Keratinocyte (primary cell): Measurements from ENCODE around the gene CDC34. TPM values are rescaled to one million over a fixed set of nuclear protein-coding genes. Genes with fewer than 3 reads are reported as not detected.

Experiments
- DNase-seq: peaks from one replicate; pipeline ENCODE4 v3.0.0-alpha.2; 2011; ENCODE audit warnings: low read depth, missing footprints, low spot score
- FAIRE-seq: peaks from 2 replicates; lab custom pipeline; 2011; peaks lifted over from hg19 to GRCh38; lab: Jason Lieb, UNC
- H2AFZ ChIP-seq: 2 replicates; pipeline ENCODE4 v1.6.0; 2012; ENCODE audit warnings: low read length, control low read depth, inconsistent platforms; ENCODE audit not compliant: control insufficient read depth
- H3K27ac ChIP-seq: 2 replicates; pipeline ENCODE4 v1.5.1; 2011; ENCODE audit warnings: low read length; ENCODE audit not compliant: control insufficient read depth, insufficient read depth
- H3K27me3 ChIP-seq: 3 replicates; pipeline ENCODE4 v1.6.0; 2011; ENCODE audit warnings: low read length; ENCODE audit not compliant: control insufficient read depth, insufficient read depth; ENCODE audit errors: extremely low read depth
- H3K36me3 ChIP-seq, 2 experiments: 2 replicates in 1 of 2; 3 replicates in 1 of 2; pipeline ENCODE4 v1.5.1; 2011; ENCODE audit warnings: low read length in 2 of 2, mild to moderate bottlenecking in 1 of 2; ENCODE audit not compliant: control insufficient read depth in 2 of 2, insufficient read depth in 2 of 2; ENCODE audit errors: extremely low read depth in 1 of 2
- H3K4me1 ChIP-seq: 3 replicates; pipeline ENCODE4 v1.5.1; 2011; ENCODE audit warnings: low read length; ENCODE audit not compliant: control insufficient read depth, insufficient read depth; ENCODE audit errors: extremely low read depth
- H3K4me2 ChIP-seq: 3 replicates; pipeline ENCODE4 v1.6.0; 2011; ENCODE audit warnings: low read depth, low read length; ENCODE audit not compliant: control insufficient read depth, insufficient read depth; ENCODE audit errors: extremely low read depth
- H3K4me3 ChIP-seq, 3 experiments: fragments of 200-600 bp in 1 of 3; sonication (generic) in 1 of 3; 2 replicates in 2 of 3; 3 replicates in 1 of 3; pipeline ENCODE4 v1.5.1; 2011 to 2016; ENCODE audit warnings: low read length in 3 of 3, mild to moderate bottlenecking in 3 of 3, control low read depth in 2 of 3, inconsistent platforms in 1 of 3, low read depth in 1 of 3, mixed read lengths in 1 of 3, mixed run types in 1 of 3, moderate library complexity in 1 of 3; ENCODE audit not compliant: control insufficient read depth in 2 of 3, insufficient read depth in 2 of 3; ENCODE audit errors: extremely low read depth in 1 of 3
- H3K79me2 ChIP-seq: 2 replicates; pipeline ENCODE4 v1.6.0; 2012; ENCODE audit warnings: low read length; ENCODE audit not compliant: control insufficient read depth, insufficient read depth
- H3K9ac ChIP-seq: 3 replicates; pipeline ENCODE4 v1.6.0; 2011; ENCODE audit warnings: low read length; ENCODE audit not compliant: control insufficient read depth, insufficient read depth; ENCODE audit errors: extremely low read depth
- H3K9me1 ChIP-seq: 3 replicates; pipeline ENCODE4 v1.6.0; 2011; ENCODE audit warnings: low read length; ENCODE audit not compliant: control insufficient read depth, insufficient read depth; ENCODE audit errors: extremely low read depth
- H3K9me3 ChIP-seq: 2 replicates; pipeline ENCODE4 v1.5.1; 2012; ENCODE audit warnings: low read depth, low read length; ENCODE audit not compliant: control insufficient read depth
- H4K20me1 ChIP-seq: 3 replicates; pipeline ENCODE4 v1.6.0; 2011; ENCODE audit warnings: low read length; ENCODE audit not compliant: control insufficient read depth, insufficient read depth; ENCODE audit errors: extremely low read depth
- CTCF ChIP-seq, 3 experiments: IDR thresholded peaks in 1 of 3; conservative IDR thresholded peaks in 1 of 3; optimal IDR thresholded peaks in 1 of 3; 2 replicates in 2 of 3; 3 replicates in 1 of 3; pipeline versions ENCODE3 to v1.5.1; 2011; ENCODE audit warnings: low read length in 3 of 3, mild to moderate bottlenecking in 3 of 3, moderate library complexity in 2 of 3, control low read depth in 1 of 3, inconsistent platforms in 1 of 3; ENCODE audit not compliant: insufficient read depth in 2 of 3; ENCODE audit errors: extremely low read depth in 1 of 3
- EZH2 ChIP-seq: IDR thresholded peaks from one replicate; pipeline ENCODE4 v1.6.1; 2012; ENCODE audit warnings: inconsistent platforms, mild to moderate bottlenecking, low read length, moderate library complexity
- dilution Hi-C: fragments of 300-500 bp; cut with MboI; formaldehyde crosslinking; loops from one replicate; pipeline ENCODE4 v1.7.0; 2020; ENCODE audit warnings: low sequenced_read_pairs; ENCODE audit not compliant: extremely low pct_ligation_motif_present
- polyA plus RNA-seq, 5 experiments: library from polyadenylated mRNA; depleted of rRNA in 3 of 5; stranded (reverse) in 3 of 5; stranded (forward) in 1 of 5; unstranded in 1 of 5; fragments of >200 nt; gene quantifications; 1 replicate in 1 of 5; 2 replicates in 3 of 5; 3 replicates in 1 of 5; pipeline versions ENCODE4 v1.2.1 to v1.2.3, GENCODE V29; 2011 to 2012; ENCODE audit warnings: missing spikeins in 2 of 5, low read depth in 1 of 5, low replicate concordance in 1 of 5

CDC34 gene
- polyA plus RNA-seq, 1 donor (not counting 4 experiments of a cell fraction or from before 2014, with no cell fraction given), result 47.5 TPM

GRCh38 chr19:539429-540030, 8.0 kb downstream of the CDC34 start:
- FAIRE-seq, result no peak
- peaks cover 20 to 21% of the 10 kb centered on the region in 2 experiments for H3K36me3 ChIP-seq
- no peak overlapping the region for H3K4me3 ChIP-seq

GRCh38 chr19:540867-541637, 9.5 kb downstream of the CDC34 start:
- Histone ChIP-seq H3K9me3 (no peaks in the 10 kb centered on the region), H2AFZ (no peak overlapping the region), H3K9ac (no peak overlapping the region), H3K9me1 (no peaks in the 10 kb centered on the region), H3K36me3 (peaks cover 9 to 17% of the 10 kb centered on the region in 2 experiments), H3K79me2 (peaks cover 5% of the 10 kb centered on the region), H4K20me1 (no peaks in the 10 kb centered on the region), H3K4me1 (no peaks in the 10 kb centered on the region), H3K27me3 (no peaks in the 10 kb centered on the region), H3K4me2 (no peak overlapping the region), H3K4me3 (no peak overlapping the region), H3K27ac (no peak overlapping the region)
- dilution Hi-C loops, result no loop called here
- TF ChIP-seq EZH2, result no peak
- TF ChIP-seq CTCF (optimal IDR thresholded peaks at IDR 0.05 in 1 of 3, IDR thresholded peaks at IDR 0.05 in 1 of 3, conservative IDR thresholded peaks at IDR 0.05 in 1 of 3; ENCODE audit: extremely low read depth in 1 of 3, insufficient read depth in 2 of 3, low read length in 3 of 3), result no peak
- DNase-seq (no peak), FAIRE-seq (no peak)

More at GRCh38 chr19:539429-540030, 8.0 kb downstream of the CDC34 start:
- no peak for DNase-seq
- no peaks in the 10 kb centered on the region for H3K9me1 ChIP-seq
- H3K9me3 ChIP-seq, result no peaks in the 10 kb centered on the region
- H3K79me2 ChIP-seq, result peaks cover 19% of the 10 kb centered on the region
- no peaks in the 10 kb centered on the region for H3K27me3 ChIP-seq
- H3K27ac ChIP-seq, result no peak overlapping the region
- H2AFZ ChIP-seq, result no peak overlapping the region
- no peak overlapping the region for H3K4me2 ChIP-seq
- dilution Hi-C loops, result no loop called here
- peaks cover 10% of the 10 kb centered on the region for H4K20me1 ChIP-seq
- H3K9ac ChIP-seq, result no peak overlapping the region
- TF ChIP-seq EZH2 (no peak), CTCF (optimal IDR thresholded peaks at IDR 0.05 in 1 of 3, IDR thresholded peaks at IDR 0.05 in 1 of 3, conservative IDR thresholded peaks at IDR 0.05 in 1 of 3; ENCODE audit: extremely low read depth in 1 of 3, insufficient read depth in 2 of 3, low read length in 3 of 3) (no peak)
- no peaks in the 10 kb centered on the region for H3K4me1 ChIP-seq
